Umbilical cord (tissue), 2 donors: ENCODE measurements around the gene MMRN1. TPM values are rescaled to one million over a fixed set of nuclear protein-coding genes. Genes with fewer than 3 reads are reported as not detected.

ENCODE experiments used
- DNase-seq: peaks from one replicate; pipeline ENCODE4 v3.0.0-alpha.2; 2015; ENCODE audit warnings: low spot score
- total RNA-seq: library from RNA; depleted of rRNA; stranded (reverse); fragments of >200 nt; gene quantifications from one replicate; pipeline ENCODE4 v1.2.3, GENCODE V29; 2014; ENCODE audit warnings: low replicate concordance; ENCODE audit not compliant: insufficient read depth

MMRN1 gene
- total RNA-seq, 1 donor from 2014 or later: 17.8 TPM

DNA sequence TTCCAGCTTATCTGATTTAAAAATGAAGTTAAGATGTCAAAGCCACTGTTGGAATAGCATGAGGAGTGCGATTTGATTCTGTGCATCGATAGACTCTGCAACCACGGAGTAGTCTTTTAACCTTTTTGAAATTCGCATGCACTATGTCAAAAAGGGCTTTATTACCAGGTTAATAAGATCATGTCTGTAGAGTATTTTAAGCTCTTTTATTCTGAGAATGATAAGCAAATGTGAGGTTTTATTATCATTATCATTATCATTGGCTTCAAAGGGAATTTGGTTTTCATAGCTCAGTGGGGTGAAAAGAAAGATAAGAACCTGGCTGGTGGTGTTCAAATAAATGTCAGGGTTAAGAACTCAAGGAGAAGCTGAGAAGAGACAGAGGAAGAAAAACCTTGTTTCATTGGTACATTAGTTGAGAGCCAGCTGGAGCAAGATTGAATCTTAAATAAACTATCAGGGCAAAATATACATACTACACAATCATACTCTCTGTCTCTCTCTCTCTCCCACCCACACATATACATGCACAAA is 102.6 kb downstream of the MMRN1 start:
- peak; percentile 4 for DNase-seq

DNA sequence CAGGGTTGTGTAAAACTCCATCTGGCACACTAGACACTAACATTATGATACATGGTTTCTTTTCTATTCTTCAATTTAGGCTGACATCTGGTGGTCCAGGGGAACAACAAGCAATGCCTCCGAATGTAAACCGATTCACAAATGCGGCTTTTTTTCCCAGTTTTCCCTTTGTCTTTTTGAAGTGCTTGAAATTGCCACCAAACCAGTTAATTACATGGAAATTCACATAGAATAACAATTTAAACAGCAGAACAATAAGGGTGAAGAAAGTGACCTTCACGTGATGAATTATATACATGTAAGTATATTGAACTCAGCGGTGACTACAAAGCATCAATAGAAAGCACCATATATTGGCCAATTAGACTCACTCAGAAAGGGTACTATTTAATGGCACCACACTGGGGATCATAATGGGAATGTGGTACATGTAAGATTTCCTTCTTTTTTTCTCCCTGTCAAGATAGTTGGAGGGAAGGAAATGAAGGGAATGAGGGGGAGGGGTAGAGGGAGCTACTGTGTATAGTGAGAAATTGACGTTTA is 103.9 kb downstream of the MMRN1 start:
- DNase-seq: no peak

DNA sequence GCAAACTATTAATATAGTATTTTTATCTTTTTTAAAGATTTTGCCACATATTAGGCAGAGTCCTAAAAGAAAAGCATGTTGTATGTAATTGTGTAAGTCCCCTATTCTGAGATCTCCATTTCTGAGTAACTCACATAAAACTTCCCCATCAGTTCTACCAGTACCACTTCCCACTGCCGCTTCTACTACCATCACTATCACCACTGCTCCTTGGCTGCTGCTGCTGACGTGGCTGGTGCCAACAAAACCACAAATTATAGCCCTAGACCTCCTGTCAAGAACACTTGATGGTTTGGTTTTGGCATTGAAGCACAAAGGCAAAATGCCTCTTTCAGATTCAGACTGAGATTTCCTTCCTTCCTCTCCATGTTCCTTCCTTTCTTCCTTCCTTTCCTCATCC is 106.4 kb downstream of the MMRN1 start:
- no peak for DNase-seq

DNA sequence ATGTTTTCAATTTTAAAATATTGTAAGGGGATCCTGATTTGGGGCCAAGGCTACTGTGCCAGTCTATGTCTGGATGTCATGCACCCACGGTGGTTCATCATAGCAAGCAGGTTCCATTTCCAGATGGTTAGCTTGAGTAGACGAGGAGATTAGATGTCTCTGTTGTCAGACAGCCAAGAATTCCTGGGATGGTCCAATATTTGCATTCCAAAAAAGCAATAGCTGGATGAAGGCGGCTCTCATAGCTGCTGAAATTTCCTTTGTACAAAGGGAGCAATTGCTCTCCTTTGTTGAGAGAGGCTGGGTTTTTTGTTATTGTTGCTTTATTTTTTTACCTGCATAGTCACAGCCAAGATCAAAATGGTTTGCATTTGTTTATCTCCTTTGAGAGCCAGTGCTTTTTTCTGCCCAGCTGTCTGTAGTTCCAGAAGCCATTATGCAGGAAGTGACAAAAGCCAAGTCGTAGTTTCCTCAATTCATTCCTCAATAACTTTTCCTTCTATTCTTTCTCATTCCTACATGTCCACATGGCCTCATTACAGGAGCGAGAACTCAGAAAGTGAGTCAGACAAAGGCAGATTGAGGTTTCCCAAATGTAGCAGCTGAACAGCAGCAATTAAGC is 107.9 kb downstream of the MMRN1 start:
- no peak for DNase-seq

Other genes with a start within 250 kb of the MMRN1 start
- 86.4 TPM for gene SNCA, start 57.7 kb upstream of the MMRN1 start, total RNA-seq
- gene CCSER1, start 232.5 kb downstream of the MMRN1 start, total RNA-seq: 14.7 TPM